ENCODE results near the gene SLC39A7.

Gene SLC39A7

DNA sequence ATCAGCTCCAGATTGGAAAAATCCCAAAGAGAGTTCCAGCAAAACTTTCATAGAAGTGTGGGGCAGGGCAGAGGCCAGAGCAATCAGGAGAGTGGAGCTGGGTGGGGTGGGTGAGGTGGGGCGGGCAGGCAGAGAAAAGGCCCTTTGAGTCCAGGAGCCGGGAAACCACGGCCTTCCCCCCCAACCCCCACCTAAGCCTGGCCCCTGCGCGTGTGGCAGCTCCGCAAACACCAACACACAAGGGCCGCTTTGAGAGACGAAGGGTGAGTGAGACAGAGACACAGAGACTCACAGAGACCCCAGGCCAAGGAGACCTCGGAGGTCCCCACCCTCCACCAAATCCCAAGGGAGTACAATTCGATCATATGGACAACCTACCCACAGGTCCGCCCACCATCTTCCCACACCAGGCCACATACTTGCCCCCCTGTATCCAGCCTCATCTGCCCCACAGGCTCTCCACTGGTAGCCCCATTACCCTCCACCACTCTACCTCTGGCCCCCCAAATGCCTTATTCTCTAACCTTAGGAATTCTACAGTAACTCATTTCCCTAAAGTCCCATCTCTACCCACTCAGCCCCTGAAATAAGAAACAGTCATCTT is 10.1 kb upstream of the SLC39A7 start:
- H3K9me3 Mint-ChIP-seq: no peaks in the 10 kb centered on the region
- no peak overlapping the region for H3K27ac Mint-ChIP-seq
- TF ChIP-seq, protein P1, sequence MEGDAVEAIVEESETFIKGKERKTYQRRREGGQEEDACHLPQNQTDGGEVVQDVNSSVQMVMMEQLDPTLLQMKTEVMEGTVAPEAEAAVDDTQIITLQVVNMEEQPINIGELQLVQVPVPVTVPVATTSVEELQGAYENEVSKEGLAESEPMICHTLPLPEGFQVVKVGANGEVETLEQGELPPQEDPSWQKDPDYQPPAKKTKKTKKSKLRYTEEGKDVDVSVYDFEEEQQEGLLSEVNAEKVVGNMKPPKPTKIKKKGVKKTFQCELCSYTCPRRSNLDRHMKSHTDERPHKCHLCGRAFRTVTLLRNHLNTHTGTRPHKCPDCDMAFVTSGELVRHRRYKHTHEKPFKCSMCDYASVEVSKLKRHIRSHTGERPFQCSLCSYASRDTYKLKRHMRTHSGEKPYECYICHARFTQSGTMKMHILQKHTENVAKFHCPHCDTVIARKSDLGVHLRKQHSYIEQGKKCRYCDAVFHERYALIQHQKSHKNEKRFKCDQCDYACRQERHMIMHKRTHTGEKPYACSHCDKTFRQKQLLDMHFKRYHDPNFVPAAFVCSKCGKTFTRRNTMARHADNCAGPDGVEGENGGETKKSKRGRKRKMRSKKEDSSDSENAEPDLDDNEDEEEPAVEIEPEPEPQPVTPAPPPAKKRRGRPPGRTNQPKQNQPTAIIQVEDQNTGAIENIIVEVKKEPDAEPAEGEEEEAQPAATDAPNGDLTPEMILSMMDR (IDR thresholded peaks at IDR 0.05; ENCODE audit: unreplicated experiment in 3 of 3): no peak
- peak overlapping the region in 2 of 3 experiments; percentile 0 to 13 for H3K4me3 Mint-ChIP-seq
- H3K27me3 Mint-ChIP-seq (ENCODE audit: low read depth): peaks cover 42% of the 10 kb centered on the region
- H3K36me3 Mint-ChIP-seq (ENCODE audit: low read depth): peaks cover 19% of the 10 kb centered on the region
- H3K4me1 Mint-ChIP-seq: peaks cover 20% of the 10 kb centered on the region

- peaks cover 28% of the 10 kb centered on the region for H3K36me3 Mint-ChIP-seq (ENCODE audit: low read depth)
These were observed 9.1 kb upstream of the SLC39A7 start for GRCh38 chr6:33191383-33192104.

DNA sequence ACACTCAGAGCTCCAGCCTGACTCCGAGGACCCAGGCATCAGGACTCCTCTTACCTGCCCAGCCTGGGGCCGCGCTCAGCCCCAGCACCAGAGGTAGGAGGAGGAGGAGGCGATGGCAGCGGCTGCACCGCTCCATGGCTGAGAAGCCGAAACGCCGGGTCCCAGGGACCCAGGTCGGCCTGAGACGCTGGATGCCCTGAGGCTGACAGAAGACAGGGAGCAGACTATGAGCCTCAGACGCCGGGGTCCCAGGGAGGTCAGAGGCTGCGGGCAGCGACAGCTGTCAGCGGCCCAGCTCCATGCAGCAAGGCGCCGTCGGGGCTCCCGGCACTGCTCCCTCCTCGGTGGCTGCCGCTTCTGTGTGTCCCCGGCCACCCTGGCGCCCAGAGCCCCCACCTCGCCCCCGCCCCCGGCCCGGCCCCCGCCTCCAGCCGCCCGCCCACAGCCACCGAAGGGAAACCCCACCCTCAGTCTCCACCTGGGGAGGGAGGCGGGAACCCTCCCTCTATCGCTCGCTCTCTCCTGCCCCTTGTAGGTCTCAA is 8.5 kb upstream of the SLC39A7 start, which contains the start of gene COL11A2:
TSS of gene COL11A2 (minus strand) at position 363 of the 542 bp plus-strand sequence. CDS start at position 136, 227 bp downstream.
- TF ChIP-seq, protein P1 (IDR thresholded peaks at IDR 0.05; ENCODE audit: unreplicated experiment in 3 of 3): no peak
- H3K4me3 Mint-ChIP-seq: peak within 1 kb of the TSS; percentile 81 to 86 (median 84)
- peaks cover 20% of the 10 kb centered on the region for H3K4me1 Mint-ChIP-seq
- H3K36me3 Mint-ChIP-seq (ENCODE audit: low read depth): peaks cover 34% of the 10 kb centered on the region
- H3K9me3 Mint-ChIP-seq: no peaks in the 10 kb centered on the region
- no peak within 1 kb of the TSS for H3K27ac Mint-ChIP-seq
- peaks cover 42% of the 10 kb centered on the region for H3K27me3 Mint-ChIP-seq (ENCODE audit: low read depth)

More at GRCh38 chr6:33191383-33192104, 9.1 kb upstream of the SLC39A7 start:
- peaks cover 20% of the 10 kb centered on the region for H3K4me1 Mint-ChIP-seq
- no peak overlapping the region for H3K27ac Mint-ChIP-seq
- H3K4me3 Mint-ChIP-seq: peak overlapping the region; percentile 52 to 62 (median 59)
- no peaks in the 10 kb centered on the region for H3K9me3 Mint-ChIP-seq
- TF ChIP-seq, protein P1 (IDR thresholded peaks at IDR 0.05; ENCODE audit: unreplicated experiment in 3 of 3): no peak
- H3K27me3 Mint-ChIP-seq (ENCODE audit: low read depth): peaks cover 42% of the 10 kb centered on the region

- H3K27me3 Mint-ChIP-seq (ENCODE audit: low read depth): peaks cover 38% of the 10 kb centered on the region
- H3K27ac Mint-ChIP-seq: no peak overlapping the region
- H3K36me3 Mint-ChIP-seq (ENCODE audit: low read depth): peaks cover 39% of the 10 kb centered on the region
- H3K9me3 Mint-ChIP-seq: no peaks in the 10 kb centered on the region
- peak overlapping the region; percentile 81 to 86 (median 84) for H3K4me3 Mint-ChIP-seq
- peaks cover 28% of the 10 kb centered on the region for H3K4me1 Mint-ChIP-seq
- TF ChIP-seq, protein P1 (IDR thresholded peaks at IDR 0.05; ENCODE audit: unreplicated experiment in 3 of 3): no peak
These were observed 7.7 kb upstream of the SLC39A7 start for GRCh38 chr6:33192671-33193602.

DNA sequence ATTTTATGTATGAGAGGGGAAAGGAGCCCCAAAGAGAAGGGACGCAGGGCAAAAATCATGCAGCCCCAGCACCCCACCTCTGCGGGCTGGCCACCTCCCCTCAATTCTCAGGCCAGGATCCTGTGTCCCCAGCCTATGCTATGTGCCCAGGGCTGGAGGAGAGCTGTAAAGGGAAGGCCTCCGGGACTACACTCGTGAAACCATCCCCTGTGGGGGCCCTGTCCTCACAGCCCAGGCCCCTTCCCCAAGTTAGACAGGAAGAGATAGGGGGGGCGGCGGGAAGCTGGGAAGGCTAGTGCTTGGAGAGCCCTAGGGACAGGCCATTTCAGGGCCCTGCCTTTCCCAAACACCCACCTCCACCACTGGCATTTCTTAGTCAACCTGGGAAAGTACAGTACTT is 7.0 kb upstream of the SLC39A7 start:
- H3K27me3 Mint-ChIP-seq (ENCODE audit: low read depth): peaks cover 38% of the 10 kb centered on the region
- H3K36me3 Mint-ChIP-seq (ENCODE audit: low read depth): peaks cover 39% of the 10 kb centered on the region
- no peak overlapping the region for H3K27ac Mint-ChIP-seq
- peak overlapping the region; percentile 46 to 74 (median 58) for H3K4me3 Mint-ChIP-seq
- peaks cover 35% of the 10 kb centered on the region for H3K4me1 Mint-ChIP-seq
- TF ChIP-seq, protein P1 (IDR thresholded peaks at IDR 0.05; ENCODE audit: unreplicated experiment in 3 of 3): no peak
- H3K9me3 Mint-ChIP-seq: no peaks in the 10 kb centered on the region
